HCT116 (cell line): ENCODE measurements around the gene TPST1. TPM values are rescaled to one million over a fixed set of nuclear protein-coding genes. Genes with fewer than 3 reads are reported as not detected.

Experiments used
- ATAC-seq: fragments of 200-7000 bp; cut with Tn5 transposase; 2 replicates; pipeline ENCODE4 v1.9.1; 2020; ENCODE audit warnings: mild to moderate bottlenecking, moderate library complexity
- BruUV-seq: library from RNA; stranded (reverse); fragments of 400-500 nt; replicated peaks from 2 replicates; lab custom pipeline; 2021; lab: Mats Ljungman, UMichigan
- CTCF ChIA-PET: fragments of 300-600 bp; sonication (Branson Sonifier 250); formaldehyde crosslinking; loops from one replicate; lab custom pipeline; 2021; ENCODE audit warnings: antibody characterized with exemption; lab: Charles Lee
- POLR2A ChIA-PET: fragments of 300-600, 350-600 bp; sonication (Branson Sonifier 250); formaldehyde crosslinking; loops from one replicate; lab custom pipeline; 2021; ENCODE audit warnings: antibody characterized with exemption; lab: Charles Lee
- RAD21 ChIA-PET, 2 experiments: fragments of 300-600 bp; sonication (Branson Sonifier 250); formaldehyde crosslinking; loops; one replicate each; lab custom pipeline; 2023; ENCODE audit warnings: low total read pairs in 2 of 2; ENCODE audit not compliant: uncharacterized antibody in 2 of 2, unreplicated experiment in 2 of 2, low non-redundant PET in 1 of 2; lab: Charles Lee
- DNase-seq: peaks from one replicate; pipeline ENCODE4 v3.0.0-alpha.2; 2010; ENCODE audit warnings: low read depth, low spot score
- H2AFZ ChIP-seq: fragments of 200-600 bp; shearing (Covaris generic), sonication (generic); 2 replicates; pipeline ENCODE4 v1.6.1; 2017; ENCODE audit warnings: low read depth, mixed run types, mixed read lengths, antibody characterized with exemption, low read length; ENCODE audit not compliant: poor library complexity, severe bottlenecking
- H3K27ac ChIP-seq: 2 replicates; pipeline ENCODE4 v1.5.1; 2012; ENCODE audit warnings: low read depth, low read length
- H3K27me3 ChIP-seq: fragments of 200-600 bp; sonication (generic); 2 replicates; pipeline ENCODE4 v1.6.1; 2016; ENCODE audit warnings: mixed run types, low read length, mixed read lengths; ENCODE audit not compliant: insufficient read depth
- H3K36me3 ChIP-seq, 2 experiments: fragments of 200-500 bp in 1 of 2; fragments of 200-600 bp in 1 of 2; sonication (Bioruptor generic) in 1 of 2; sonication (generic) in 1 of 2; 2 replicates each; pipeline versions ENCODE4 v1.5.1 to v1.6.1; 2014 to 2016; ENCODE audit warnings: low read length in 2 of 2, inconsistent platforms in 1 of 2, mixed read lengths in 1 of 2, mixed run types in 1 of 2; ENCODE audit not compliant: insufficient read depth in 2 of 2, control insufficient read depth in 1 of 2
- H3K4me1 ChIP-seq, 2 experiments: fragments of 200-600 bp in 1 of 2; sonication (generic) in 1 of 2; 2 replicates each; pipeline versions ENCODE4 v1.5.1 to v1.6.1; 2012 to 2017; ENCODE audit warnings: low read length in 2 of 2, inconsistent platforms in 1 of 2, mild to moderate bottlenecking in 1 of 2, mixed read lengths in 1 of 2, mixed run types in 1 of 2, moderate library complexity in 1 of 2; ENCODE audit not compliant: insufficient read depth in 2 of 2, control insufficient read depth in 1 of 2
- H3K4me2 ChIP-seq: fragments of 200-600 bp; sonication (generic); 2 replicates; pipeline ENCODE4 v1.6.1; 2017; ENCODE audit warnings: mixed run types, low read length, mixed read lengths
- H3K4me3 ChIP-seq, 2 experiments: fragments of 200-600 bp in 1 of 2; sonication (generic) in 1 of 2; replicated peaks in 1 of 2; 2 replicates each; pipeline ENCODE4 v1.5.1; 2011 to 2016; ENCODE audit warnings: low read length in 2 of 2, control low read depth in 1 of 2, low read depth in 1 of 2, mild to moderate bottlenecking in 1 of 2, mixed read lengths in 1 of 2, mixed run types in 1 of 2
- H3K79me2 ChIP-seq: fragments of 200-600 bp; sonication (generic); 2 replicates; pipeline ENCODE4 v1.6.1; 2017; ENCODE audit warnings: mild to moderate bottlenecking, mixed run types, low read length, moderate library complexity, mixed read lengths; ENCODE audit not compliant: insufficient read depth
- H3K9ac ChIP-seq: fragments of 200-600 bp; sonication (generic); 2 replicates; pipeline ENCODE4 v1.6.1; 2016; ENCODE audit warnings: low read length, mixed read lengths
- H3K9me2 ChIP-seq: fragments of 200-600 bp; sonication (generic), shearing (Covaris generic); 2 replicates; pipeline ENCODE4 v1.6.1; 2017; ENCODE audit warnings: mixed run types, mild to moderate bottlenecking, moderate library complexity; ENCODE audit not compliant: insufficient read depth
- H3K9me3 ChIP-seq, 2 experiments: fragments of 200-500 bp in 1 of 2; fragments of 200-600 bp in 1 of 2; sonication (Bioruptor generic) in 1 of 2; sonication (generic) in 1 of 2; 2 replicates each; pipeline ENCODE4 v1.6.1; 2014 to 2017; ENCODE audit warnings: low read length in 2 of 2, mixed read lengths in 2 of 2, inconsistent platforms in 1 of 2, low read depth in 1 of 2, mild to moderate bottlenecking in 1 of 2, mixed run types in 1 of 2, moderate library complexity in 1 of 2; ENCODE audit not compliant: control insufficient read depth in 1 of 2, insufficient read depth in 1 of 2
- H4K20me1 ChIP-seq: fragments of 200-600 bp; sonication (generic), shearing (Covaris generic); 2 replicates; pipeline ENCODE4 v1.6.1; 2017; ENCODE audit warnings: mixed run types, mild to moderate bottlenecking, moderate library complexity; ENCODE audit not compliant: insufficient read depth
- ATF3 ChIP-seq: IDR thresholded peaks from 2 replicates; pipeline ENCODE4 v1.6.1; 2012
- CEBPB ChIP-seq: IDR thresholded peaks from 2 replicates; pipeline ENCODE4 v1.6.1; 2012; ENCODE audit warnings: low read depth
- EGR1 ChIP-seq: IDR thresholded peaks from 2 replicates; pipeline ENCODE4 v1.6.1; 2012; ENCODE audit warnings: low read depth
- EZH2 ChIP-seq: fragments of 200-600 bp; sonication (generic); IDR thresholded peaks from 2 replicates; pipeline ENCODE4 v1.6.1; 2017; ENCODE audit warnings: antibody characterized with exemption, mixed run types
- FOSL1 ChIP-seq: IDR thresholded peaks from 2 replicates; pipeline ENCODE4 v1.6.1; 2012; ENCODE audit warnings: low read depth
- JUND ChIP-seq: IDR thresholded peaks from 2 replicates; pipeline ENCODE4 v1.6.1; 2012
- POLR2A ChIP-seq: IDR thresholded peaks from 2 replicates; pipeline ENCODE4 v1.7.0; 2011; ENCODE audit warnings: borderline replicate concordance; ENCODE audit not compliant: insufficient read depth, insufficient read length; ENCODE audit errors: extremely low read depth
- POLR2AphosphoS5 ChIP-seq: IDR thresholded peaks from 2 replicates; pipeline ENCODE4 v1.6.1; 2011; ENCODE audit warnings: mild to moderate bottlenecking, low read depth, low read length, moderate library complexity
- RAD21 ChIP-seq: IDR thresholded peaks from 2 replicates; pipeline ENCODE4 v1.6.1; 2012; ENCODE audit warnings: low read depth, mild to moderate bottlenecking
- SIN3A ChIP-seq: IDR thresholded peaks from 2 replicates; pipeline ENCODE4 v1.6.1; 2012; ENCODE audit warnings: low read depth
- SRF ChIP-seq: IDR thresholded peaks from 2 replicates; pipeline ENCODE4 v1.6.1; 2012; ENCODE audit warnings: low read depth
- ZFX ChIP-seq: fragments of 450-650 bp; IDR thresholded peaks from 2 replicates; pipeline ENCODE4 v1.6.1; 2017
- ZNF274 ChIP-seq: fragments of 200-500 bp; sonication (Bioruptor generic); IDR thresholded peaks from 2 replicates; pipeline ENCODE4 v1.6.1; 2014; ENCODE audit warnings: mild to moderate bottlenecking, low read depth, low read length, inconsistent platforms
- intact Hi-C: fragments of 100-400 bp; cut with micrococcal nuclease; formaldehyde crosslinking; loops from 2 replicates; pipeline ENCODE4 v1.10.0; 2022
- total RNA-seq: library from RNA; stranded (reverse); gene quantifications from one replicate; pipeline ENCODE4 v1.2.1, GENCODE V29; 2021; ENCODE audit not compliant: unreplicated experiment

The TPST1 gene
- total RNA-seq, 1 experiment from 2014 or later = 11.4 TPM

GRCh38 chr7:66247380-66248078 is 42.4 kb downstream of the TPST1 start:
- no peak for ATAC-seq
- POLR2A ChIA-PET = interaction anchor here (0.7 kb wide), 1 partner anchor 32 kb away, joined by 4 read pairs; no protein-coding TSS in a partner anchor
- Histone ChIP-seq H3K36me3 (no peaks in the 10 kb centered on the region), H3K27ac (no peak overlapping the region), H3K9me2 (no peaks in the 10 kb centered on the region), H3K9ac (no peak overlapping the region), H3K9me3 (no peaks in the 10 kb centered on the region), H3K27me3 (no peaks in the 10 kb centered on the region), H3K4me1 (peaks cover 0 to 6% of the 10 kb centered on the region in 2 experiments; a peak in 1 of 4 replicates), H3K79me2 (no peaks in the 10 kb centered on the region), H3K4me3 (no peak overlapping the region), H4K20me1 (no peaks in the 10 kb centered on the region; the same call in 1 of the 2 replicates), H2AFZ (no peak overlapping the region), H3K4me2 (no peak overlapping the region)
- TF ChIP-seq FOSL1 = no peak
- TF ChIP-seq CEBPB = no peak
- TF ChIP-seq RAD21 = no peak
- TF ChIP-seq POLR2A = no peak
- TF ChIP-seq ATF3 = no peak
- no peak for TF ChIP-seq EGR1
- TF ChIP-seq JUND = no peak
- no peak for TF ChIP-seq SIN3A
- TF ChIP-seq ZNF274 = no peak
- no peak for TF ChIP-seq EZH2
- no peak for TF ChIP-seq ZFX
- CTCF ChIA-PET = no interaction called here
- intact Hi-C loops = no loop called here
- RAD21 ChIA-PET = no interaction called here
- DNase-seq = no peak
- no TSS peak for BruUV-seq

GRCh38 chr7:66250711-66251110 is 45.6 kb downstream of the TPST1 start:
- Histone ChIP-seq H3K36me3 (no peaks in the 10 kb centered on the region), H4K20me1 (no peaks in the 10 kb centered on the region), H3K27ac (no peak overlapping the region), H3K9me2 (no peaks in the 10 kb centered on the region), H3K79me2 (no peaks in the 10 kb centered on the region), H3K27me3 (no peaks in the 10 kb centered on the region), H3K9ac (no peak overlapping the region), H3K4me1 (peaks cover 0 to 6% of the 10 kb centered on the region in 2 experiments; a peak in 1 of 4 replicates), H3K4me2 (no peak overlapping the region), H3K9me3 (no peaks in the 10 kb centered on the region), H3K4me3 (no peak overlapping the region), H2AFZ (no peak overlapping the region)
- no TSS peak for BruUV-seq
- CTCF ChIA-PET = no interaction called here
- intact Hi-C loops = no loop called here
- RAD21 ChIA-PET = no interaction called here
- ATAC-seq = no peak
- no peak for DNase-seq
- TF ChIP-seq CEBPB = 0 out of 2 replicates have a peak, but pooled peaks have one; percentile 12
- TF ChIP-seq ZFX = no peak
- TF ChIP-seq POLR2A = no peak
- no peak for TF ChIP-seq SRF
- TF ChIP-seq POLR2AphosphoS5 = no peak
- POLR2A ChIA-PET = no interaction called here
